OCI-LY1 (cell line): ENCODE results near the gene PCYT1A.

ENCODE experiments used
- EZH2 ChIP-seq: fragments of 200-600 bp; sonication (generic), shearing (Covaris generic); IDR thresholded peaks from 2 replicates; pipeline ENCODE4 v1.8.0; 2017; ENCODE audit warnings: borderline replicate concordance, mixed run types, mild to moderate bottlenecking, antibody characterized with exemption, low read length, moderate library complexity, mixed read lengths
- TF ChIP-seq, protein P1 (sequence below): fragments of 200-600 bp; sonication (generic), shearing (Covaris generic); IDR thresholded peaks from 2 replicates; pipeline ENCODE4 v1.5.1; 2017; ENCODE audit warnings: mild to moderate bottlenecking, antibody characterized with exemption, low read length, moderate library complexity, mixed read lengths

DNA sequence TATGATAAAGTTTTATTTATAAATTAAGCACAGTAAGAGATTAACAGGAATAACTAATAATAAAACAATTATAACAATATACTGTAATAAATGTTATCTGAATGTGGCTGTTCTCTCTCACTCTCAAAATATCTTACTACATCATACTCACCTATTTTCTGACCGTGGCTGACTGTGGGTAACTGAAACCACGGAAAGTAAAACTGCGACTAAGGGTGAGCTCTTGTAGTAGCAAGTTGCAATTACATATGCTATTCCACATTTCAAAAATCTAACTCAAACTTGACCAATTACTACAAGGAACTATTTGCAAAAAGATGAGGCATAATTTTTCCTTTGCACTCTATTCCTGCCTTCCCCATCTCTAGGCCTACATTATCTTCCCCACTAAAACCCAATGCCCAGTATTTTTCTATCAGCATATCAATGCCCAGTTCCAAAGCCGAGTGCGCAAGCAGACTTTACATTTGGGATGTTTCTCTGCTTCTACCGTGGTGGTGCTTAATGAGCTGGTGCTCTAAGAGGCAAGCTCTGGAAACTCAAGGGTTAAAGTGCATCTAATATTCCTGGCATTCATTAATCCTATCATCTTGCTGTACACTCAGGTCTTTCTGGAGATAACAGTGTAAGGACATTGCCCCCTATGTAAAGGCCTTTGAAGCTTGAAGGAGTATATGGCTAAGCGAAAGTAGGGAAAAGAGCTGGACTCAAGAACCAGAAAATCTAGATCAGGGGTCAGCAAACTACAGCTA lies 6.7 kb downstream of the PCYT1A start:
- TF ChIP-seq, protein P1, sequence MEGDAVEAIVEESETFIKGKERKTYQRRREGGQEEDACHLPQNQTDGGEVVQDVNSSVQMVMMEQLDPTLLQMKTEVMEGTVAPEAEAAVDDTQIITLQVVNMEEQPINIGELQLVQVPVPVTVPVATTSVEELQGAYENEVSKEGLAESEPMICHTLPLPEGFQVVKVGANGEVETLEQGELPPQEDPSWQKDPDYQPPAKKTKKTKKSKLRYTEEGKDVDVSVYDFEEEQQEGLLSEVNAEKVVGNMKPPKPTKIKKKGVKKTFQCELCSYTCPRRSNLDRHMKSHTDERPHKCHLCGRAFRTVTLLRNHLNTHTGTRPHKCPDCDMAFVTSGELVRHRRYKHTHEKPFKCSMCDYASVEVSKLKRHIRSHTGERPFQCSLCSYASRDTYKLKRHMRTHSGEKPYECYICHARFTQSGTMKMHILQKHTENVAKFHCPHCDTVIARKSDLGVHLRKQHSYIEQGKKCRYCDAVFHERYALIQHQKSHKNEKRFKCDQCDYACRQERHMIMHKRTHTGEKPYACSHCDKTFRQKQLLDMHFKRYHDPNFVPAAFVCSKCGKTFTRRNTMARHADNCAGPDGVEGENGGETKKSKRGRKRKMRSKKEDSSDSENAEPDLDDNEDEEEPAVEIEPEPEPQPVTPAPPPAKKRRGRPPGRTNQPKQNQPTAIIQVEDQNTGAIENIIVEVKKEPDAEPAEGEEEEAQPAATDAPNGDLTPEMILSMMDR, result no peak
- TF ChIP-seq EZH2, result no peak
